Mesenchymal stem cell (in vitro differentiated cells and primary cell): ENCODE measurements around the gene MCF2L2.

Experiments
- DNase-seq: peaks from one replicate; pipeline ENCODE4 v3.0.0-alpha.2; 2013
- H2AFZ ChIP-seq: one replicate; pipeline ENCODE4 v1.6.1; 2013; ENCODE audit warnings: low read depth, mild to moderate bottlenecking, control low read depth, inconsistent platforms, low read length, moderate library complexity
- H2AK5ac ChIP-seq: 2 replicates; pipeline ENCODE4 v1.6.1; 2013; ENCODE audit warnings: low read length, moderate library complexity, mild to moderate bottlenecking, inconsistent platforms; ENCODE audit not compliant: severe bottlenecking
- H2BK120ac ChIP-seq: one replicate; pipeline ENCODE4 v1.6.1; 2013; ENCODE audit warnings: low read depth, mild to moderate bottlenecking, inconsistent platforms, low read length, moderate library complexity
- H2BK12ac ChIP-seq, 2 experiments: one replicate each; pipeline ENCODE4 v1.6.1; 2013; ENCODE audit warnings: inconsistent platforms in 2 of 2, low read length in 2 of 2, mild to moderate bottlenecking in 2 of 2, moderate library complexity in 2 of 2, control low read depth in 1 of 2
- H2BK15ac ChIP-seq: one replicate; pipeline ENCODE4 v1.6.1; 2013; ENCODE audit warnings: mild to moderate bottlenecking, low read depth, inconsistent platforms; ENCODE audit not compliant: poor library complexity, severe bottlenecking
- H2BK5ac ChIP-seq: 2 replicates; pipeline ENCODE4 v1.6.1; 2013; ENCODE audit warnings: low read depth, mild to moderate bottlenecking, low read length, control low read depth, inconsistent platforms; ENCODE audit not compliant: poor library complexity, severe bottlenecking
- H3K14ac ChIP-seq, 2 experiments: one replicate each; pipeline ENCODE4 v1.6.1; 2013; ENCODE audit warnings: inconsistent platforms in 2 of 2, low read length in 2 of 2, control low read depth in 1 of 2, mild to moderate bottlenecking in 1 of 2, moderate library complexity in 1 of 2
- H3K18ac ChIP-seq, 2 experiments: one replicate each; pipeline ENCODE4 v1.6.1; 2013; ENCODE audit warnings: inconsistent platforms in 2 of 2, low read length in 2 of 2, control low read depth in 1 of 2, low read depth in 1 of 2, mild to moderate bottlenecking in 1 of 2
- H3K23ac ChIP-seq, 2 experiments: one replicate each; pipeline ENCODE4 v1.6.1; 2013; ENCODE audit warnings: inconsistent platforms in 2 of 2, low read length in 2 of 2, mild to moderate bottlenecking in 2 of 2, moderate library complexity in 2 of 2, control low read depth in 1 of 2
- H3K27ac ChIP-seq: 2 replicates; pipeline ENCODE4 v1.5.1; 2013; ENCODE audit warnings: mild to moderate bottlenecking, moderate library complexity, low read length, control low read depth, inconsistent platforms; ENCODE audit not compliant: poor library complexity, severe bottlenecking
- H3K27me3 ChIP-seq, 2 experiments: 2 replicates each; pipeline versions ENCODE4 v1.6.1 to v1.7.0; 2013; ENCODE audit warnings: low read length in 2 of 2, mild to moderate bottlenecking in 2 of 2, moderate library complexity in 2 of 2, control low read depth in 1 of 2, inconsistent platforms in 1 of 2; ENCODE audit not compliant: control insufficient read depth in 1 of 2, insufficient read depth in 1 of 2
- H3K36me3 ChIP-seq, 2 experiments: 2 replicates each; pipeline versions ENCODE4 v1.6.1 to v1.7.0; 2013; ENCODE audit warnings: low read length in 2 of 2, control low read depth in 1 of 2, inconsistent platforms in 1 of 2, low read depth in 1 of 2, mild to moderate bottlenecking in 1 of 2; ENCODE audit not compliant: insufficient read depth in 2 of 2, control insufficient read depth in 1 of 2
- H3K4ac ChIP-seq, 2 experiments: one replicate each; pipeline ENCODE4 v1.6.1; 2013; ENCODE audit warnings: inconsistent platforms in 2 of 2, low read length in 2 of 2, mild to moderate bottlenecking in 2 of 2, moderate library complexity in 2 of 2, control low read depth in 1 of 2, low read depth in 1 of 2
- H3K4me1 ChIP-seq: 2 replicates; pipeline ENCODE4 v1.6.1; 2013; ENCODE audit warnings: low read depth, low read length, control low read depth; ENCODE audit not compliant: control insufficient read depth, insufficient read depth
- H3K4me2 ChIP-seq: 2 replicates; pipeline ENCODE4 v1.6.1; 2013; ENCODE audit warnings: low read length, mild to moderate bottlenecking, inconsistent platforms; ENCODE audit not compliant: poor library complexity, severe bottlenecking
- H3K4me3 ChIP-seq, 2 experiments: 2 replicates each; pipeline versions ENCODE4 v1.5.1 to v1.7.0; 2013; ENCODE audit warnings: low read length in 2 of 2, mild to moderate bottlenecking in 2 of 2, control low read depth in 1 of 2, low read depth in 1 of 2; ENCODE audit not compliant: insufficient read depth in 1 of 2
- H3K79me1 ChIP-seq: replicated peaks from 2 replicates; pipeline ENCODE4 v1.6.1; 2013; ENCODE audit warnings: mild to moderate bottlenecking, control low read depth, low read length, inconsistent platforms; ENCODE audit not compliant: poor library complexity, severe bottlenecking
- H3K9ac ChIP-seq: 2 replicates; pipeline ENCODE4 v1.7.0; 2013; ENCODE audit warnings: mild to moderate bottlenecking, low read length, moderate library complexity
- H3K9me3 ChIP-seq: 2 replicates; pipeline ENCODE4 v1.7.0; 2013; ENCODE audit warnings: mild to moderate bottlenecking, low read length; ENCODE audit not compliant: control insufficient read depth
- H4K8ac ChIP-seq: one replicate; pipeline ENCODE4 v1.6.1; 2013; ENCODE audit warnings: inconsistent platforms, mild to moderate bottlenecking, low read length, moderate library complexity
- H4K91ac ChIP-seq: one replicate; pipeline ENCODE4 v1.6.1; 2013; ENCODE audit warnings: mild to moderate bottlenecking, low read length, inconsistent platforms
- whole genome bisulfite sequencing: methylation state at CpG from one replicate; pipeline ENCODE4 v1.1.7; 2013; ENCODE audit warnings: mixed read lengths; 5-methylcytosine and 5-hydroxymethylcytosine counted together

Gene MCF2L2

DNA sequence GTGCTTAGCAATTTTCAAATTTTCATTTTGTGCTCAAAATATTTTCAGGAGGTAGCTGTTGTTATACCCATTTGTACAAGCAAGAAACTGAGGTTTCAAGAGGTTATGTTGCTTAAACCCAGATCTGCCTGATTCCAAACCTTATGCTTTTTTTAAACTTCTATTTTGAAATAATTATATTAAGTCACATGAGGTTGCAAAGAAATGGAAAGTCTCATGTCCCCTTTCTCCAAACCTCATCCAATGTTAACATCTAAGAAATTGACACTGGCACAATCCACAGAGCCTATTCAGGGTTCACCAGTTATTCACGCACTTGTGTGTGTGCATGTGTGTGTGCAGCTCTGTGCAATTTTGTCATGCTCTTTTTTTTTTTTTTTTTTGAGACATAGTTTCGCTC lies 140.3 kb downstream of the MCF2L2 start:
- H2BK5ac ChIP-seq = no peak overlapping the region
- peaks cover 2% of the 10 kb centered on the region for H3K79me1 ChIP-seq
- no peak overlapping the region for H4K91ac ChIP-seq
- DNase-seq = no peak
- H3K36me3 ChIP-seq = no peaks in the 10 kb centered on the region
- no peak overlapping the region for H2BK12ac ChIP-seq
- 100% methylated on average over 1 of the region's 2 CpGs for WGBS
- peaks cover 1% of the 10 kb centered on the region for H3K4me1 ChIP-seq
- no peaks in the 10 kb centered on the region for H3K9me3 ChIP-seq
- H2BK120ac ChIP-seq = no peak overlapping the region
- no peak overlapping the region for H4K8ac ChIP-seq
- H2AFZ ChIP-seq = no peak overlapping the region
- no peak overlapping the region for H3K4me3 ChIP-seq
- no peak overlapping the region for H3K27ac ChIP-seq
- H3K27me3 ChIP-seq = no peaks in the 10 kb centered on the region
- no peak overlapping the region for H3K14ac ChIP-seq
- H3K4me2 ChIP-seq = no peak overlapping the region
- no peak overlapping the region for H3K23ac ChIP-seq
- no peak overlapping the region for H2AK5ac ChIP-seq
- no peak overlapping the region for H3K18ac ChIP-seq
- no peak overlapping the region for H3K4ac ChIP-seq
- H2BK15ac ChIP-seq = no peak overlapping the region
- H3K9ac ChIP-seq = peak overlapping the region; percentile 83

DNA sequence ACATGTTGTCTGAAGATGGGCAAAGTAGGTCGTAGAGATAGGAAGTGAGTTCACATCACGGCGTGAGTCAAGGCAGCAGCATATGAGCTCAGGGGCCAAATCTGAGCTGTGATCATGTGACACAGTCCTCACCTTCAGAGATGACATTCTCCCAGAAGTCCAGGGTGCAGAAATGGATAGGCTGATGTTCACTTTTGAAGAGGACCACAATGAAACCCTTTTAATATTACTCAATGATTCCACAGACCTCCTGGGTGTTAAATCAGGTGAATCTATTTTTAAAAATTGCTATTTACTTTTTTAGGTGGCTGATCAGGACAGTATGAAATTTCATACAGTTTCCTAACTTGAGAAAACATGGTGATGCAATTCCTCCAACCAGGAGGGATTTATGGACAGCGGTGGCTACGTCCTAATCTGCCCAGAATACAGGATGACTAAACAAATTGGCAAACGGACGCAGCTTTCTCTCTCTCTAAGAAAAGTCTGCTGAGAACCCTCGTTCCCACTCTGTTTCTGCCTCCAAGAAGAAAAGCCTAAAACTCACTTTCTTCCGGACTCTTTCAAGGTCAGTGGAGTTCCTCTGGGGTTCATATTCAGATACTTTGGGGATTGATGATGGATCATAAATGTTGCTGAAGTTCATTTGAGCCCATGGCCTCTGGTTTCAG lies 141.0 kb downstream of the MCF2L2 start:
- H3K4ac ChIP-seq = no peak overlapping the region
- no peak overlapping the region for H2BK15ac ChIP-seq
- 61% methylated on average over 9 of the region's 9 CpGs for WGBS
- no peak overlapping the region for H2BK120ac ChIP-seq
- H2AK5ac ChIP-seq = no peak overlapping the region
- no peak overlapping the region for H3K18ac ChIP-seq
- H2BK12ac ChIP-seq = no peak overlapping the region
- H2AFZ ChIP-seq = no peak overlapping the region
- no peaks in the 10 kb centered on the region for H3K27me3 ChIP-seq
- no peak overlapping the region for H3K14ac ChIP-seq
- no peak overlapping the region for H4K8ac ChIP-seq
- no peak overlapping the region for H3K4me3 ChIP-seq
- peak; percentile 86 for DNase-seq
- peak overlapping the region; percentile 83 for H3K9ac ChIP-seq
- H2BK5ac ChIP-seq = no peak overlapping the region
- H3K4me2 ChIP-seq = no peak overlapping the region
- H4K91ac ChIP-seq = no peak overlapping the region
- H3K36me3 ChIP-seq = no peaks in the 10 kb centered on the region
- peaks cover 2% of the 10 kb centered on the region for H3K79me1 ChIP-seq
- no peaks in the 10 kb centered on the region for H3K9me3 ChIP-seq
- peaks cover 1% of the 10 kb centered on the region for H3K4me1 ChIP-seq
- no peak overlapping the region for H3K23ac ChIP-seq
- no peak overlapping the region for H3K27ac ChIP-seq

- Histone ChIP-seq H3K4me3 (no peak overlapping the region), H3K27me3 (no peaks in the 10 kb centered on the region), H3K18ac (peak overlapping the region in 1 of 2 experiments; percentile 19), H3K79me1 (peaks cover 2% of the 10 kb centered on the region), H2BK120ac (no peak overlapping the region), H4K91ac (no peak overlapping the region), H3K9me3 (no peaks in the 10 kb centered on the region), H3K36me3 (no peaks in the 10 kb centered on the region), H2AK5ac (no peak overlapping the region), H3K4me1 (no peaks in the 10 kb centered on the region), H4K8ac (peak overlapping the region; percentile 79), H2BK5ac (no peak overlapping the region), H3K23ac (no peak overlapping the region), H3K4ac (no peak overlapping the region), H2BK12ac (peak overlapping the region; percentile 67 to 80), H3K14ac (no peak overlapping the region), H3K9ac (peak overlapping the region; percentile 71), H2AFZ (no peak overlapping the region), H2BK15ac (no peak overlapping the region), H3K4me2 (peak overlapping the region; percentile 55), H3K27ac (peak overlapping the region; percentile 21)
- WGBS = 9% methylated on average over 8 of the region's 10 CpGs
- peak; percentile 100 for DNase-seq
Measured at GRCh38 chr3:183285828-183286457, 142.5 kb downstream of the MCF2L2 start.

- no peaks in the 10 kb centered on the region for H3K27me3 ChIP-seq
- no peaks in the 10 kb centered on the region for H3K9me3 ChIP-seq
- H3K4me2 ChIP-seq = no peak overlapping the region
- DNase-seq = no peak
- no peak overlapping the region for H2BK15ac ChIP-seq
- H3K14ac ChIP-seq = no peak overlapping the region
- WGBS = 77% methylated on average over 1 of the region's 1 CpG
- H2AFZ ChIP-seq = no peak overlapping the region
- H3K27ac ChIP-seq = peak overlapping the region; percentile 21
- H3K4me1 ChIP-seq = no peaks in the 10 kb centered on the region
- no peak overlapping the region for H3K23ac ChIP-seq
- H2BK12ac ChIP-seq = no peak overlapping the region
- H3K9ac ChIP-seq = peak overlapping the region; percentile 71
- peak overlapping the region in 1 of 2 experiments; percentile 21 for H3K4me3 ChIP-seq
- no peak overlapping the region for H4K91ac ChIP-seq
- no peaks in the 10 kb centered on the region for H3K36me3 ChIP-seq
- no peak overlapping the region for H2BK120ac ChIP-seq
- no peak overlapping the region for H3K18ac ChIP-seq
- H2BK5ac ChIP-seq = no peak overlapping the region
- no peak overlapping the region for H4K8ac ChIP-seq
- no peak overlapping the region for H2AK5ac ChIP-seq
- H3K4ac ChIP-seq = no peak overlapping the region
- H3K79me1 ChIP-seq = peaks cover 2% of the 10 kb centered on the region
Measured at GRCh38 chr3:183285318-183285717, 143.1 kb downstream of the MCF2L2 start.
